ENCODE results near the gene CPNE8. TPM values are rescaled to one million over a fixed set of nuclear protein-coding genes. Genes with fewer than 3 reads are reported as not detected.
A peak's percentile ranks its signal among the peaks of the same experiment; 100 is the strongest.

The CPNE8 gene
- total RNA-seq, 2 donors from 2014 or later = 11.7 to 33.3 TPM

DNA sequence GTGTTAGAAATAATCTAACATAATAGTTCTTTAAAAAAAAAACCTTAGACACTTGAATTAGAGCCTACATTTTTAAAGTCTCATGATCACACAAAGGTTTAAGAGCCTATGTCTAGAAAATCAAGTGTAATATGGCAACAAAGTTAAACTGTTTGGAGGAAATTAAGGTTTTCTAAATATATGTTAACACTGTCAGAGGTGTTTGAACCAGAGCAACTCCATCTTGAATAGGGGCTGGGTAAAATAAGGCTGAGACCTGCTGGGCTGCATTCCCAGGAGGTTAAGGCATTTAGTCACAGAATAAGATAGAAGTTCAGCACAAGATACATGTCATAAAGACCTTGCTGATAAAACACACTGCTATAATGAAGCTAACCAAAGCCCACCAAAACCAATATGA is 12.4 kb downstream of the CPNE8 start:
- H3K27me3 ChIP-seq = no peaks in the 10 kb centered on the region
- peaks cover 10% of the 10 kb centered on the region for H3K4me1 ChIP-seq
- H3K9ac ChIP-seq (ENCODE audit: low read depth in 2 of 2, low read length in 2 of 2) = no peak overlapping the region
- H3K9me3 ChIP-seq = no peaks in the 10 kb centered on the region
- H3K27ac ChIP-seq = peak overlapping the region; percentile 49
- H3K4me3 ChIP-seq = no peak overlapping the region
- no peak for DNase-seq
- TF ChIP-seq, protein P1, sequence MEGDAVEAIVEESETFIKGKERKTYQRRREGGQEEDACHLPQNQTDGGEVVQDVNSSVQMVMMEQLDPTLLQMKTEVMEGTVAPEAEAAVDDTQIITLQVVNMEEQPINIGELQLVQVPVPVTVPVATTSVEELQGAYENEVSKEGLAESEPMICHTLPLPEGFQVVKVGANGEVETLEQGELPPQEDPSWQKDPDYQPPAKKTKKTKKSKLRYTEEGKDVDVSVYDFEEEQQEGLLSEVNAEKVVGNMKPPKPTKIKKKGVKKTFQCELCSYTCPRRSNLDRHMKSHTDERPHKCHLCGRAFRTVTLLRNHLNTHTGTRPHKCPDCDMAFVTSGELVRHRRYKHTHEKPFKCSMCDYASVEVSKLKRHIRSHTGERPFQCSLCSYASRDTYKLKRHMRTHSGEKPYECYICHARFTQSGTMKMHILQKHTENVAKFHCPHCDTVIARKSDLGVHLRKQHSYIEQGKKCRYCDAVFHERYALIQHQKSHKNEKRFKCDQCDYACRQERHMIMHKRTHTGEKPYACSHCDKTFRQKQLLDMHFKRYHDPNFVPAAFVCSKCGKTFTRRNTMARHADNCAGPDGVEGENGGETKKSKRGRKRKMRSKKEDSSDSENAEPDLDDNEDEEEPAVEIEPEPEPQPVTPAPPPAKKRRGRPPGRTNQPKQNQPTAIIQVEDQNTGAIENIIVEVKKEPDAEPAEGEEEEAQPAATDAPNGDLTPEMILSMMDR (IDR thresholded peaks at IDR 0.05) = no peak
- H3K36me3 ChIP-seq = no peaks in the 10 kb centered on the region
- intact Hi-C loops (cut with DNase I) = no loop called here

DNA sequence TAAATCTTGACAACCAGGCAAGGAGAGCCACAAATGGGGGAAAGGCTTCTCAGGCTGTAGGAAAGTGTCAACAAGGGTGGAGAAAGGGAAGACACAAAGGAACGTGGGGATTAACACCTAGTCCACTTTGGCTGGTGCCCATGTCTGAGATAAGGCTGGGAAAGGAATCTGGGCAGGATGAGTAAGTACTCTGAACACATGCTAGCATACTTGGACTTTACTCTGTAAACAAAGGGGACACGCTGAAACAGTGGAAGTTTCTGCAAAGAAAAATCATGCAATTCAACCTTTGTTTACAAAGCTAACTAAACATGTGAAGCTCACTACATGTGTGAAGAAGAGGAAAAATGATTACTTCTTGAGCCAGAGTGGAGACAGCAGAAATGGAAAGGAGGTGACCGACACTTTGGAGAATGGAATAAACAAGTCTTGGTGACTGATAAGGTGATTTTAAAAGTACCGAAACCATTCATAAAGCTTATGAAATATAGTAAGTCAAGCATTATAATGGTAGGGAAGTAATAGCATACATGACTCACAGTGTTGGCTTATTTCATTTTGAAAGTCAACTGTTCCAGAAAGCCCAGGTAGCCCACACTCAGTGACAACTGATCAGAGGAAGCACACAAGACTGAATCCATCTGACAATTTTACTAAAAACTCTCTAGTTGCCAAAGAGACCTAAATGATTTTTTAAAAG is 13.2 kb downstream of the CPNE8 start:
- TF ChIP-seq, protein P1 (IDR thresholded peaks at IDR 0.05) = no peak
- Histone ChIP-seq H3K9ac (ENCODE audit: low read depth in 2 of 2, low read length in 2 of 2) (no peak overlapping the region), H3K4me1 (peaks cover 10% of the 10 kb centered on the region), H3K36me3 (no peaks in the 10 kb centered on the region), H3K27me3 (no peaks in the 10 kb centered on the region), H3K27ac (peak overlapping the region; percentile 49), H3K4me3 (no peak overlapping the region), H3K9me3 (no peaks in the 10 kb centered on the region)
- peak; percentile 79 for DNase-seq
- intact Hi-C loops (cut with DNase I) = no loop called here

DNA sequence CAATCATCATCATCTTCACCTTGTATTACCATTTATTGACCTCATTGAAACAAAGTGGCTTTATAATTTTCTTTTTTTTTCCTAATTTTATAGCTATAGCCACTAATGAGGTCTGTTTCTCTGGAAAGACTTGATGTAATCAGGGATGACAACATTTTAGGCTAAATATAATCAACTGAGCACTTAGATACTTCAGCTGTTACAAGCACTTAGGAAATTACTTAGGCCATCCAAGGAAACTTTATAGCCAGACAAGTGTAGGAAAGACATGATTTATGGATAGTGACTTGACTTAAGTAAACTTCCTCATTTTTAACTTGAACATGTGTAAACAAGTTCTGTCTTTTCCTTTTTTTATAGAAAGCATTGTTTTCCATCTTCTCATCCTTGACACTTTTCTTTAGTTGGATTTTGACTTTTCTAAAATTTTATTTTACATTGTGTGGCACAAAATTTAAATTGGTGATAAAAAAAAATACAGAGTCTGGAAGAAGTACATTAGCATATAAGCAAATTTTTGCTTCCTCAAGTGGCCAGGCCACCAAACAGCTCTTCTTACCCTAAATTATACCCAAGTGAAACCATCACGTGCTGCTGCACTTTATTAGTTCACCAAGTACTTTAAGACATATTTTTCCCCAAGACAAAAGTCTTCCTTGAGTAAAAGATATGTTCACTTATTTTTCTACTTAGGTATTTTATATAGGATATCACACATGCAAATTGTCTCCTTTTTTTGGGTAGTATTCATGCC is 15.1 kb downstream of the CPNE8 start:
- intact Hi-C loops (cut with DNase I) = no loop called here
- Histone ChIP-seq H3K4me3 (no peak overlapping the region), H3K27me3 (no peaks in the 10 kb centered on the region), H3K4me1 (peaks cover 10% of the 10 kb centered on the region), H3K9me3 (no peaks in the 10 kb centered on the region), H3K9ac (ENCODE audit: low read depth in 2 of 2, low read length in 2 of 2) (no peak overlapping the region), H3K27ac (no peak overlapping the region), H3K36me3 (no peaks in the 10 kb centered on the region)
- TF ChIP-seq, protein P1 (IDR thresholded peaks at IDR 0.05) = no peak
- no peak for DNase-seq

DNA sequence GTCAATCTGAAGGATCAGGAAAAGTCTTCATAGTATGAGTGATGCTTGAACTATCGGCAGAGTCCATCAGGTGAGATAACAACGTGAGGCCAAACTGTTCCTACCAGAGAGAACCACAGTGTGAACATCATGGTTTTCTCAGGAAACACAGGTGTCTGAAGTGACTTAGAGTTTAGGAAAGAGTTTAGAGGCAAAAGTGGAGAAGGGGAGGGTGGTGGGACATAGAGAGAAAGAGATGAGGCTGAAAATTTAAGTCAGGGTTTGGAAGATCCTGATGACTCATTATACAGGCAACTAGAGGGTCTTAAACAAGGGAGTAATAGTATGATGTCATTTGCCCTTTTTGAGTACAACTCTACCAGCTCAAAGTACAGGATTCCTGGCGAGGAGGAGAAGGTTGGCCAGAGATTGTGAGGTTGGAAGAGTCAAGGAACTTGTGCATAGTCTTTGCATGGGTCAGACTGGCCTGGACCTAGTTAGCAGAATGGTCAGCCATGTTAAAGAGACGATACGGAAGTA is 16.0 kb downstream of the CPNE8 start:
- no peak for DNase-seq

DNA sequence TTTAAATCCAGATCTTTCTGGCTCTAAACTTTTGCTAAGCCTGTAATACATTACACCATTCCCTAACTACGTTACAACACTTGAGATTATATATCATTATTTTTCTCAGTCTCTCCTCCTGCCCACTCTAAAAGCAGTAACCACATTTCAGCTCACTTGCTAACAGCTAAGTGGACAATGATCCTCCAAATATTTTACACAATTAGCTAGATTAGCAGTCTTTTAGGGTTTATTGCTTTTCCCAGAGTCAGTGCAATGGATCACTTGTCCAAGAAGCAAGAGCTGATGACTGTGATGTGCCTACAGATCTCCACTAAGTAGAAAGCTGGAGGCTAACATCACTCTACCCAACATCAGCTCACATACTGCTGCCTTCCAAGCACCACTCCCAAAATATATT is 17.6 kb downstream of the CPNE8 start:
- H3K27me3 ChIP-seq = no peaks in the 10 kb centered on the region
- H3K27ac ChIP-seq = no peak overlapping the region
- H3K36me3 ChIP-seq = no peaks in the 10 kb centered on the region
- DNase-seq = no peak
- H3K4me1 ChIP-seq = peaks cover 4% of the 10 kb centered on the region
- intact Hi-C loops (cut with DNase I) = no loop called here
- TF ChIP-seq, protein P1 (IDR thresholded peaks at IDR 0.05) = no peak
- no peaks in the 10 kb centered on the region for H3K9me3 ChIP-seq
- no peak overlapping the region for H3K4me3 ChIP-seq
- no peak overlapping the region for H3K9ac ChIP-seq (ENCODE audit: low read depth in 2 of 2, low read length in 2 of 2)

More for the DNA sequence above, 16.0 kb downstream of the CPNE8 start:
- Histone ChIP-seq H3K9me3 (no peaks in the 10 kb centered on the region), H3K4me1 (peaks cover 10% of the 10 kb centered on the region), H3K36me3 (no peaks in the 10 kb centered on the region), H3K9ac (ENCODE audit: low read depth in 2 of 2, low read length in 2 of 2) (no peak overlapping the region), H3K4me3 (no peak overlapping the region), H3K27ac (no peak overlapping the region), H3K27me3 (no peaks in the 10 kb centered on the region)
- TF ChIP-seq, protein P1 (IDR thresholded peaks at IDR 0.05) = no peak
- intact Hi-C loops (cut with DNase I) = no loop called here
